ENCODE results near the gene CDK5RAP2. TPM values are rescaled to one million over a fixed set of nuclear protein-coding genes. Genes with fewer than 3 reads are reported as not detected.

Gene CDK5RAP2
- total RNA-seq, 2 experiments from 2014 or later = 76.0 to 81.6 TPM

DNA sequence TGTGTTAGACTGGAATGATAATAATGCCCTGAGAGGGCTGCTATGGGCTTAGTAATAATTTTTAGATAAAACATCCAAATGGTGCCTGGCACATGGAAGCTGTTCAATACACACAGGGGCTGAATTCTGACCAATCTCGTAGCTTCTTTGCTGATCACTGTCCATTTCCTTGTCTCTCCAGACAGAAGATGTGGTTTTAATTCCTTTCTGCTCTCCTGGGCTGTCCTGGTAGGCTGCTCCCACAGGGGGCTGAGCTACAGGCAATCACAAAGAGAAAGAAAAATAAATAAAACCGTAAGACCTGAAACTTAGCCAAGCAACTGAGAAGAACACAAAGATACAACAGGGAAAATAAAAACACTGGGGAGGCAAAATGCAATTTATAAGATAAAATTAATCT lies 136.5 kb downstream of the CDK5RAP2 start:
- Histone ChIP-seq H2AFZ (ENCODE audit: low read length) (no peak overlapping the region), H3K36me3 (ENCODE audit: insufficient read depth, low read length) (peaks cover 94% of the 10 kb centered on the region), H3K9me2 (ENCODE audit: insufficient read depth, low read length) (no peaks in the 10 kb centered on the region), H3K4me3 (ENCODE audit: low read depth, low read length, poor library complexity, severe bottlenecking) (no peak overlapping the region), H3K9me3 (ENCODE audit: low read length) (no peaks in the 10 kb centered on the region), H3K27ac (ENCODE audit: low read depth, low read length, poor library complexity, severe bottlenecking) (no peak overlapping the region), H3K79me2 (ENCODE audit: insufficient read depth, low read depth, low read length) (no peaks in the 10 kb centered on the region), H4K20me1 (ENCODE audit: insufficient read depth, low read length) (no peaks in the 10 kb centered on the region), H3K4me2 (ENCODE audit: low read length) (no peak overlapping the region), H3K4me1 (ENCODE audit: insufficient read depth, low read length, poor library complexity, severe bottlenecking) (no peaks in the 10 kb centered on the region)
- DNase-seq (ENCODE audit: low spot score) = no peak
- ChIA-PET POLR2A (interaction anchor here (0.5 kb wide), 1 partner anchor 90 kb away, joined by 3 read pairs; no protein-coding TSS in a partner anchor), CTCF (ENCODE audit: unreplicated experiment) (no interaction called here)
- BruUV-seq (replicated peaks) = no TSS peak
- TF ChIP-seq EZH2phosphoT487 (IDR thresholded peaks at IDR 0.05; ENCODE audit: borderline replicate concordance, low read depth, low read length) = no peak
- TF ChIP-seq, protein P1, sequence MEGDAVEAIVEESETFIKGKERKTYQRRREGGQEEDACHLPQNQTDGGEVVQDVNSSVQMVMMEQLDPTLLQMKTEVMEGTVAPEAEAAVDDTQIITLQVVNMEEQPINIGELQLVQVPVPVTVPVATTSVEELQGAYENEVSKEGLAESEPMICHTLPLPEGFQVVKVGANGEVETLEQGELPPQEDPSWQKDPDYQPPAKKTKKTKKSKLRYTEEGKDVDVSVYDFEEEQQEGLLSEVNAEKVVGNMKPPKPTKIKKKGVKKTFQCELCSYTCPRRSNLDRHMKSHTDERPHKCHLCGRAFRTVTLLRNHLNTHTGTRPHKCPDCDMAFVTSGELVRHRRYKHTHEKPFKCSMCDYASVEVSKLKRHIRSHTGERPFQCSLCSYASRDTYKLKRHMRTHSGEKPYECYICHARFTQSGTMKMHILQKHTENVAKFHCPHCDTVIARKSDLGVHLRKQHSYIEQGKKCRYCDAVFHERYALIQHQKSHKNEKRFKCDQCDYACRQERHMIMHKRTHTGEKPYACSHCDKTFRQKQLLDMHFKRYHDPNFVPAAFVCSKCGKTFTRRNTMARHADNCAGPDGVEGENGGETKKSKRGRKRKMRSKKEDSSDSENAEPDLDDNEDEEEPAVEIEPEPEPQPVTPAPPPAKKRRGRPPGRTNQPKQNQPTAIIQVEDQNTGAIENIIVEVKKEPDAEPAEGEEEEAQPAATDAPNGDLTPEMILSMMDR (conservative IDR thresholded peaks at IDR 0.05; ENCODE audit: low read length) = no peak
- intact Hi-C loops (cut with micrococcal nuclease; ENCODE audit: unreplicated experiment) = no loop called here

- Histone ChIP-seq H4K20me1 (ENCODE audit: insufficient read depth, low read length) (no peaks in the 10 kb centered on the region), H3K4me1 (ENCODE audit: insufficient read depth, low read length, poor library complexity, severe bottlenecking) (no peaks in the 10 kb centered on the region), H2AFZ (ENCODE audit: low read length) (no peak overlapping the region), H3K79me2 (ENCODE audit: insufficient read depth, low read depth, low read length) (no peaks in the 10 kb centered on the region), H3K4me2 (ENCODE audit: low read length) (no peak overlapping the region), H3K36me3 (ENCODE audit: insufficient read depth, low read length) (peaks cover 98% of the 10 kb centered on the region), H3K9me3 (ENCODE audit: low read length) (no peaks in the 10 kb centered on the region), H3K9me2 (ENCODE audit: insufficient read depth, low read length) (no peaks in the 10 kb centered on the region), H3K4me3 (ENCODE audit: low read depth, low read length, poor library complexity, severe bottlenecking) (no peak overlapping the region), H3K27ac (ENCODE audit: low read depth, low read length, poor library complexity, severe bottlenecking) (no peak overlapping the region)
- CTCF ChIA-PET (ENCODE audit: unreplicated experiment) = no interaction called here
- TF ChIP-seq EZH2phosphoT487 (IDR thresholded peaks at IDR 0.05; ENCODE audit: borderline replicate concordance, low read depth, low read length) = no peak
- TF ChIP-seq, protein P1 (conservative IDR thresholded peaks at IDR 0.05; ENCODE audit: low read length) = no peak
- POLR2A ChIA-PET = interaction anchor here (0.9 kb wide), 1 partner anchor 1322 kb away, joined by 3 read pairs; no protein-coding TSS in a partner anchor
- intact Hi-C loops (cut with micrococcal nuclease; ENCODE audit: unreplicated experiment) = no loop called here
- no TSS peak for BruUV-seq (replicated peaks)
- DNase-seq (ENCODE audit: low spot score) = no peak
These were observed 137.5 kb downstream of the CDK5RAP2 start for GRCh38 chr9:120442308-120442995.

All from OCI-LY7 (cell line).